H1 (cell line): ENCODE measurements around the gene PUS7L. TPM values are rescaled to one million over a fixed set of nuclear protein-coding genes. Genes with fewer than 3 reads are reported as not detected.

Experiments used
- CTCF ChIA-PET: fragments of 300-600 bp; sonication (Branson Sonifier 250); formaldehyde crosslinking; loops from one replicate; lab custom pipeline; 2021; ENCODE audit not compliant: partially characterized antibody; lab: Charles Lee
- POLR2A ChIA-PET: fragments of 300-600 bp; sonication (Branson Sonifier 250); formaldehyde crosslinking; loops from one replicate; lab custom pipeline; 2021; ENCODE audit warnings: inconsistent platforms; ENCODE audit not compliant: partially characterized antibody; lab: Charles Lee
- DNase-seq, 2 experiments: peaks; one replicate each; pipeline versions ENCODE4 v3.0.0 to v3.0.0-alpha.2; 2010 to 2022; ENCODE audit warnings: low spot score in 2 of 2, low read depth in 1 of 2, mixed read lengths in 1 of 2
- FAIRE-seq: peaks from 2 replicates; lab custom pipeline; 2011; peaks lifted over from hg19 to GRCh38; lab: Jason Lieb, UNC
- H2AFZ ChIP-seq: 2 replicates; pipeline ENCODE4 v1.8.1; 2012; ENCODE audit warnings: low read length, inconsistent platforms
- H2AK5ac ChIP-seq: 2 replicates; pipeline ENCODE4 v1.6.1; 2013; ENCODE audit warnings: low read depth, low read length
- H2BK120ac ChIP-seq: replicated peaks from 2 replicates; pipeline ENCODE3; 2013; ENCODE audit warnings: low read depth, low read length, inconsistent platforms
- H2BK12ac ChIP-seq: 2 replicates; pipeline ENCODE4 v1.6.1; 2013; ENCODE audit warnings: low read depth, low read length
- H2BK15ac ChIP-seq: 2 replicates; pipeline ENCODE4 v1.6.1; 2013; ENCODE audit warnings: low read length
- H2BK20ac ChIP-seq: 2 replicates; pipeline ENCODE4 v1.6.1; 2013; ENCODE audit warnings: low read length
- H2BK5ac ChIP-seq: 2 replicates; pipeline ENCODE4 v1.6.1; 2013; ENCODE audit warnings: low read depth, low read length
- H3K14ac ChIP-seq: 2 replicates; pipeline ENCODE4 v1.6.1; 2013; ENCODE audit warnings: inconsistent platforms; ENCODE audit not compliant: insufficient read length
- H3K18ac ChIP-seq: 2 replicates; pipeline ENCODE4 v1.6.1; 2013; ENCODE audit warnings: low read length; ENCODE audit errors: extremely low read depth
- H3K23ac ChIP-seq: 2 replicates; pipeline ENCODE4 v1.6.1; 2013; ENCODE audit warnings: inconsistent platforms; ENCODE audit not compliant: insufficient read length
- H3K23me2 ChIP-seq: 2 replicates; pipeline ENCODE4 v1.6.1; 2013; ENCODE audit warnings: low read depth, low read length
- H3K27ac ChIP-seq: 2 replicates; pipeline ENCODE4 v1.6.1; 2011; ENCODE audit warnings: low read depth, low read length, inconsistent platforms
- H3K27me3 ChIP-seq, 4 experiments: replicated peaks in 1 of 4; 1 replicate in 1 of 4; 2 replicates in 3 of 4; pipeline versions ENCODE4 v1.6.1 to v1.8.1; 2011 to 2013; ENCODE audit warnings: low read length in 3 of 4, mild to moderate bottlenecking in 3 of 4, inconsistent platforms in 2 of 4, mixed read lengths in 2 of 4, moderate library complexity in 1 of 4; ENCODE audit not compliant: control insufficient read depth in 3 of 4, insufficient read depth in 3 of 4; ENCODE audit errors: extremely low read depth in 1 of 4
- H3K36me3 ChIP-seq, 4 experiments: 2 replicates each; pipeline versions ENCODE4 v1.6.1 to v1.8.1; 2011 to 2013; ENCODE audit warnings: mild to moderate bottlenecking in 4 of 4, low read length in 3 of 4, moderate library complexity in 2 of 4, control low read depth in 1 of 4, inconsistent platforms in 1 of 4; ENCODE audit not compliant: insufficient read depth in 4 of 4, control insufficient read depth in 2 of 4
- H3K4ac ChIP-seq: replicated peaks from 2 replicates; pipeline ENCODE3; 2013; ENCODE audit warnings: low read length, low read depth, mixed read lengths, inconsistent platforms; ENCODE audit not compliant: insufficient read length
- H3K4me1 ChIP-seq, 4 experiments: replicated peaks in 1 of 4; 1 replicate in 1 of 4; 2 replicates in 3 of 4; pipeline versions ENCODE4 v1.6.1 to v1.8.1; 2011 to 2013; ENCODE audit warnings: low read length in 3 of 4, inconsistent platforms in 2 of 4, mixed read lengths in 1 of 4; ENCODE audit not compliant: insufficient read depth in 4 of 4, control insufficient read depth in 3 of 4
- H3K4me2 ChIP-seq, 2 experiments: 2 replicates each; pipeline versions ENCODE4 v1.6.1 to v1.8.1; 2011 to 2013; ENCODE audit warnings: low read depth in 2 of 2, low read length in 2 of 2, control low read depth in 1 of 2, inconsistent platforms in 1 of 2, mild to moderate bottlenecking in 1 of 2; ENCODE audit not compliant: insufficient read depth in 1 of 2
- H3K4me3 ChIP-seq, 4 experiments: fragments of 200-600, 300-600 bp in 1 of 4; sonication (generic), shearing (Covaris generic), sonication (Bioruptor Twin) in 1 of 4; 2 replicates each; pipeline versions ENCODE4 v1.5.1 to v1.8.1; 2011 to 2016; ENCODE audit warnings: low read length in 4 of 4, low read depth in 3 of 4, control low read depth in 2 of 4, inconsistent platforms in 2 of 4, mild to moderate bottlenecking in 2 of 4, mixed read lengths in 1 of 4, moderate library complexity in 1 of 4; ENCODE audit not compliant: insufficient read depth in 2 of 4; ENCODE audit errors: extremely low read depth in 1 of 4
- H3K56ac ChIP-seq: replicated peaks from 2 replicates; pipeline ENCODE3; 2013; ENCODE audit warnings: low read depth, mild to moderate bottlenecking, mixed read lengths, low read length, inconsistent platforms; ENCODE audit not compliant: insufficient read length
- H3K79me1 ChIP-seq: 2 replicates; pipeline ENCODE4 v1.6.1; 2013; ENCODE audit warnings: low read depth, low read length, control low read depth
- H3K79me2 ChIP-seq, 2 experiments: 2 replicates each; pipeline versions ENCODE4 v1.6.1 to v1.8.1; 2012 to 2013; ENCODE audit warnings: low read length in 2 of 2, mild to moderate bottlenecking in 2 of 2, inconsistent platforms in 1 of 2; ENCODE audit not compliant: insufficient read depth in 2 of 2, control insufficient read depth in 1 of 2
- H3K9ac ChIP-seq, 4 experiments: replicated peaks in 1 of 4; 1 replicate in 1 of 4; 2 replicates in 3 of 4; pipeline versions ENCODE4 v1.6.1 to v1.8.1; 2011 to 2013; ENCODE audit warnings: low read depth in 3 of 4, low read length in 3 of 4, control low read depth in 2 of 4, mild to moderate bottlenecking in 2 of 4, moderate library complexity in 2 of 4, inconsistent platforms in 1 of 4; ENCODE audit errors: extremely low read depth in 1 of 4
- H3K9me3 ChIP-seq, 2 experiments: 2 replicates each; pipeline versions ENCODE4 v1.6.1 to v1.8.1; 2012 to 2013; ENCODE audit warnings: mild to moderate bottlenecking in 2 of 2, moderate library complexity in 2 of 2, control low read depth in 1 of 2, inconsistent platforms in 1 of 2, low read depth in 1 of 2, low read length in 1 of 2, mixed read lengths in 1 of 2; ENCODE audit not compliant: insufficient read depth in 2 of 2
- H4K20me1 ChIP-seq, 2 experiments: replicated peaks in 1 of 2; 2 replicates each; pipeline versions ENCODE3 to v1.8.1; 2011 to 2013; ENCODE audit warnings: inconsistent platforms in 2 of 2, low read length in 2 of 2, mild to moderate bottlenecking in 1 of 2; ENCODE audit not compliant: insufficient read depth in 2 of 2, control insufficient read depth in 1 of 2
- H4K5ac ChIP-seq: 2 replicates; pipeline ENCODE4 v1.6.1; 2013; ENCODE audit warnings: low read length, low read depth, mixed read lengths, inconsistent platforms; ENCODE audit not compliant: insufficient read length
- H4K8ac ChIP-seq: 2 replicates; pipeline ENCODE4 v1.8.0; 2013; ENCODE audit warnings: mild to moderate bottlenecking, moderate library complexity, low read length, inconsistent platforms; ENCODE audit not compliant: insufficient read depth; ENCODE audit errors: extremely low read depth
- H4K91ac ChIP-seq: replicated peaks from 2 replicates; pipeline ENCODE3; 2013; ENCODE audit warnings: low read length, mixed read lengths, inconsistent platforms; ENCODE audit not compliant: insufficient read length
- ASH2L ChIP-seq: fragments of 200-600, 300-600 bp; sonication (generic); IDR thresholded peaks from one replicate; pipeline ENCODE4 v1.7.1; 2017; ENCODE audit warnings: low read length
- EP300 ChIP-seq, 2 experiments: IDR thresholded peaks; 1 replicate in 1 of 2; 2 replicates in 1 of 2; pipeline ENCODE4 v1.6.1; 2011 to 2012; ENCODE audit warnings: low read depth in 2 of 2, low read length in 2 of 2, mild to moderate bottlenecking in 2 of 2, borderline replicate concordance in 1 of 2, inconsistent platforms in 1 of 2, moderate library complexity in 1 of 2
- EZH2 ChIP-seq: fragments of 200-600 bp; sonication (generic); IDR thresholded peaks from 2 replicates; pipeline ENCODE4 v1.7.1; 2012; ENCODE audit warnings: low read depth, mild to moderate bottlenecking, moderate library complexity, low read length, inconsistent platforms; ENCODE audit not compliant: severe bottlenecking
- HDAC6 ChIP-seq: IDR thresholded peaks from one replicate; pipeline ENCODE4 v1.7.1; 2012; ENCODE audit warnings: low read depth, mild to moderate bottlenecking, inconsistent platforms, low read length, moderate library complexity
- JUND ChIP-seq: IDR thresholded peaks from 2 replicates; pipeline ENCODE4 v1.6.1; 2011; ENCODE audit warnings: mild to moderate bottlenecking, improper control_type of control experiment, low read length
- RFX5 ChIP-seq: IDR thresholded peaks from 2 replicates; pipeline ENCODE4 v1.6.1; 2011; ENCODE audit warnings: low read depth, low read length, improper control_type of control experiment, borderline replicate concordance
- RXRA ChIP-seq: IDR thresholded peaks from 2 replicates; pipeline ENCODE4 v1.6.1; 2011; ENCODE audit warnings: low read depth, mild to moderate bottlenecking, low read length, moderate library complexity; ENCODE audit not compliant: insufficient read depth
- SP4 ChIP-seq: IDR thresholded peaks from 2 replicates; pipeline ENCODE4 v1.6.1; 2012; ENCODE audit warnings: low read length, inconsistent platforms
- TEAD4 ChIP-seq: IDR thresholded peaks from 2 replicates; pipeline ENCODE4 v1.6.1; 2012; ENCODE audit warnings: low read depth, low read length, inconsistent platforms, mixed read lengths
- WGBS, 2 experiments: shearing (Covaris generic) in 1 of 2; methylation state at CpG; one replicate each; pipeline versions ENCODE4 v1.1.6 to v1.1.7; 2013 to 2015; ENCODE audit warnings: low lambda C conversion rate in 2 of 2, mixed read lengths in 2 of 2, inconsistent platforms in 1 of 2, low coverage in 1 of 2, missing lambda C conversion rate in 1 of 2; ENCODE audit not compliant: insufficient replicate concordance in 2 of 2, insufficient coverage in 1 of 2, insufficient read length in 1 of 2; ENCODE audit errors: extremely low coverage in 1 of 2, missing lambda C conversion rate in 1 of 2; 5-methylcytosine and 5-hydroxymethylcytosine counted together
- polyA plus RNA-seq, 7 experiments: library from polyadenylated mRNA; depleted of rRNA in 3 of 7; stranded (reverse) in 5 of 7; unstranded in 2 of 7; fragments of >200 nt in 5 of 7; fragments of 200-250 nt in 2 of 7; gene quantifications; 1 replicate in 5 of 7; 2 replicates in 1 of 7; 4 replicates in 1 of 7; pipeline versions ENCODE4 v1.2.1 to v1.2.3, GENCODE V29; 2011 to 2013; ENCODE audit warnings: missing spikeins in 2 of 7, mixed read lengths in 2 of 7
- total RNA-seq: library from RNA; stranded (reverse); fragmentation: NEBNext Ultra II Directional; extraction: Animal tissue kit (Norgen Biotek cat#: 25700); gene quantifications from 2 replicates; pipeline ENCODE4 v1.2.1, GENCODE V29; 2021
- TF ChIP-seq, protein P1 (sequence below): IDR thresholded peaks from 2 replicates; pipeline ENCODE4 v1.6.1; 2012; ENCODE audit warnings: inconsistent platforms
- TF ChIP-seq, protein P2 (sequence below): IDR thresholded peaks from 2 replicates; pipeline ENCODE4 v1.6.1; 2012; ENCODE audit warnings: inconsistent platforms

PUS7L gene
- total and polyA plus RNA-seq, 2 of the 8 experiments (the other 6 are each of a cell fraction or from before 2014, with no cell fraction given) = 3.6 to 26.8 TPM

DNA sequence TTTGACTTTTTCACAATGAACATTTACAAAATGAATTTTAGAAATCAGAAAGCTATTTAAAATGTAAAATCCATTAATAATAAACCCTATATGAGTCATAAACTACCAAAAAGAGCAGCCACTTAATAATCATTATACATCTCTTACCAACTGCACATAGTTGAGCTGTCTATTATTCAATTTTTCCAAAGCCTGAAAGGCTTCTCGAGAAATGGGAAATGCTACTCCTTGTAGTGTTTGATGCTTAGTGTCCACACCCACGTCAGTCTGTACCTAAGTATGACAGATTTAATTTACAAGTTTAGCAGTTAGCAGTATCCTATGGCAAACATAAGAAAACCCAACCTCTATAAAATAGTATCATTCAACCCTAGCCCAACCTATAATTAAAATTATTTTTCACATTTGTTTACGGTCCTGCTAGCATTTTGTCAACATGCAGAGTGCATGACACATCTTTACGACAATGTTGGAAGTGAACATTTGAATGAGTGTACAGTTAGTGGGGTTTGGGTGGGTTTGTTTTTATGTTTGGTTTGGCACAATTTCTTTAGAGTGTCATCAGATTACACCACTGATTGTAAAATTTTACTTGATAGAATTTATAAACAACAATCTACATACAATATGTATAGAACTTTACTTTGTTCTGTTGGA lies 39.1 kb upstream of the PUS7L start:
- no peak overlapping the region for H2BK15ac ChIP-seq
- 96% methylated on average over 4 of the region's 4 CpGs; no CpG with 5 or more reads in 1 of the 2 experiments for WGBS, 2 experiments
- no peak overlapping the region for H2BK5ac ChIP-seq
- TF ChIP-seq TEAD4 (no peak), HDAC6 (no peak), JUND (no peak), SP4 (no peak), EZH2 (no peak), EP300 (IDR thresholded peaks at IDR 0.05; ENCODE audit: borderline replicate concordance in 1 of 2, low read depth in 2 of 2, low read length in 2 of 2) (no peak), RFX5 (no peak), RXRA (no peak), ASH2L (no peak)
- TF ChIP-seq, protein P1, sequence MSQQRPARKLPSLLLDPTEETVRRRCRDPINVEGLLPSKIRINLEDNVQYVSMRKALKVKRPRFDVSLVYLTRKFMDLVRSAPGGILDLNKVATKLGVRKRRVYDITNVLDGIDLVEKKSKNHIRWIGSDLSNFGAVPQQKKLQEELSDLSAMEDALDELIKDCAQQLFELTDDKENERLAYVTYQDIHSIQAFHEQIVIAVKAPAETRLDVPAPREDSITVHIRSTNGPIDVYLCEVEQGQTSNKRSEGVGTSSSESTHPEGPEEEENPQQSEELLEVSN = no peak
- TF ChIP-seq, protein P2, sequence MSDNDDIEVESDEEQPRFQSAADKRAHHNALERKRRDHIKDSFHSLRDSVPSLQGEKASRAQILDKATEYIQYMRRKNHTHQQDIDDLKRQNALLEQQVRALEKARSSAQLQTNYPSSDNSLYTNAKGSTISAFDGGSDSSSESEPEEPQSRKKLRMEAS = no peak
- H3K27me3 ChIP-seq = no peaks in the 10 kb centered on the region
- ChIA-PET CTCF (interaction anchor here (0.6 kb wide), 1 partner anchor 350 kb away, joined by 3 read pairs; no protein-coding TSS in a partner anchor), POLR2A (no interaction called here)
- H2AFZ ChIP-seq = no peak overlapping the region
- no peak overlapping the region for H4K8ac ChIP-seq
- H2BK120ac ChIP-seq = no peak overlapping the region
- FAIRE-seq = no peak
- H3K56ac ChIP-seq = no peak overlapping the region
- H4K20me1 ChIP-seq = no peaks in the 10 kb centered on the region
- no peak overlapping the region for H3K23ac ChIP-seq
- H3K27ac ChIP-seq = no peak overlapping the region
- peaks cover 7 to 74% (median 30%) of the 10 kb centered on the region in 4 experiments for H3K36me3 ChIP-seq
- DNase-seq = no peak
- H3K4me1 ChIP-seq = no peaks in the 10 kb centered on the region
- H2BK12ac ChIP-seq = no peak overlapping the region
- no peak overlapping the region for H3K4me3 ChIP-seq
- H2AK5ac ChIP-seq = no peak overlapping the region
- H3K18ac ChIP-seq = no peak overlapping the region
- H3K9ac ChIP-seq = no peak overlapping the region
- no peak overlapping the region for H4K91ac ChIP-seq
- no peaks in the 10 kb centered on the region for H3K79me2 ChIP-seq
- H3K14ac ChIP-seq = no peak overlapping the region
- no peak overlapping the region for H3K4ac ChIP-seq
- H2BK20ac ChIP-seq = no peak overlapping the region
- H4K5ac ChIP-seq = no peak overlapping the region
- no peak overlapping the region for H3K4me2 ChIP-seq
- H3K9me3 ChIP-seq = no peaks in the 10 kb centered on the region
- H3K79me1 ChIP-seq = no peaks in the 10 kb centered on the region
- H3K23me2 ChIP-seq = no peaks in the 10 kb centered on the region
